ENCODE results near the gene NAV2.
"Not testable (repeated sequence)": the region's sequence is repeated elsewhere in the genome, so short reads cannot be mapped to it uniquely, and the experiment has no call there.

GRCh38 chr11:19960410-19960809 is 247.8 kb downstream of the NAV2 start:
- not testable (repeated sequence) for TF ChIP-seq CTCF, POLR2A, EP300 (IDR thresholded peaks at IDR 0.05)
